ENCODE measurements around the gene JMJD4. TPM values are rescaled to one million over a fixed set of nuclear protein-coding genes. Genes with fewer than 3 reads are reported as not detected.
A peak's percentile ranks its signal among the peaks of the same experiment; 100 is the strongest.

Gene JMJD4
- total and polyA plus RNA-seq, 9 donors: 5.9 to 28.9 (median 26.2) TPM

DNA sequence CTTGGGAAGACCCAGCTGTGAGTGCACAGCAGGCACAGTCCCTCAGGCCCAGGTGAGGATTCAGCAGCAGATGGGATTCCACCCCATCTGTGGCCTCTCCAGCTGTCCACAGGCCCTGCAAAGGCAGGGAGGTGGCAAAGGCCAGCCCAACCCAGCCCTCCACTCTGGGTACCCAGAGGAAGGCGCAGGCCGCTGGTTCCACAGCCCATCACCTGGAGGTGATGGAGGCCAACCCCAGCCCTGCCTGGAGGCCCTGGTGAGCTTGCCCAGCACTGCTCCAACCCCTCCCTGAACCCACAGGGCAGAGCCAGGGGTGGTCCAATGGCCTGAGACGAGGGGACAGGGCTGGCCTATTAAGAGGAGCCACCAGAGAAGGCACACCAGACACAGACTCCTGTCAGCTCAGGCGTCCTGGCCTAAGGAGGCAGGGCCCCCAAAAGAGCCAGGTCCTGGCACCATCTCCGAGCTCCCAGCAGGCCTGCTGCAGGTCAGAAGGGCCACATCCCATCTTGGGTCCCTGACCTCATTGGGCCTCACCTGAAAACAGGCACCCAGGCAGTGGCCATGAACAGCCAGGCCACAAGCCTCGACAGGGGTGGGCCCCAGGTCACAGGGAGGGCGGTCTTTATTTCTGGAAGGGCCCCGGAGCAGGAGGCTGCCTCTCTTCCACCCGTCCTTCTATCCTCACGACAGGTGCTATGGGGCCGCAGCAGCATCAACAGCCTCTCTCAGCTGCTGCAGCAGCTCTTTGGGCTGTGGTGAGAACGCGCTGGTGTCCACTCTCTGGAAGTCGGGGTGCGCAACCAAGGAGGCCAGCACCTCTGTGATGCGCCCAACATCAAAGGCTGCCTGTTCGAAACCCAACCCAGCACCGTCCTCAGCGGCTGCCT lies 3.2 kb downstream of the JMJD4 start:
- TF ChIP-seq, protein P1, sequence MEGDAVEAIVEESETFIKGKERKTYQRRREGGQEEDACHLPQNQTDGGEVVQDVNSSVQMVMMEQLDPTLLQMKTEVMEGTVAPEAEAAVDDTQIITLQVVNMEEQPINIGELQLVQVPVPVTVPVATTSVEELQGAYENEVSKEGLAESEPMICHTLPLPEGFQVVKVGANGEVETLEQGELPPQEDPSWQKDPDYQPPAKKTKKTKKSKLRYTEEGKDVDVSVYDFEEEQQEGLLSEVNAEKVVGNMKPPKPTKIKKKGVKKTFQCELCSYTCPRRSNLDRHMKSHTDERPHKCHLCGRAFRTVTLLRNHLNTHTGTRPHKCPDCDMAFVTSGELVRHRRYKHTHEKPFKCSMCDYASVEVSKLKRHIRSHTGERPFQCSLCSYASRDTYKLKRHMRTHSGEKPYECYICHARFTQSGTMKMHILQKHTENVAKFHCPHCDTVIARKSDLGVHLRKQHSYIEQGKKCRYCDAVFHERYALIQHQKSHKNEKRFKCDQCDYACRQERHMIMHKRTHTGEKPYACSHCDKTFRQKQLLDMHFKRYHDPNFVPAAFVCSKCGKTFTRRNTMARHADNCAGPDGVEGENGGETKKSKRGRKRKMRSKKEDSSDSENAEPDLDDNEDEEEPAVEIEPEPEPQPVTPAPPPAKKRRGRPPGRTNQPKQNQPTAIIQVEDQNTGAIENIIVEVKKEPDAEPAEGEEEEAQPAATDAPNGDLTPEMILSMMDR (IDR thresholded peaks at IDR 0.05): no peak
- TF ChIP-seq EP300 (IDR thresholded peaks at IDR 0.05): no peak
- TF ChIP-seq POLR2A (IDR thresholded peaks at IDR 0.05): no peak
- no peaks in the 10 kb centered on the region for H3K36me3 ChIP-seq
- 88 to 92% (median 91%) methylated on average over 13 to 19 of the region's 19 CpGs for WGBS, 3 donors
- intact Hi-C loops (cut with DNase I): loop anchor here in 3 of 4 donors (5.0 to 10.0 kb wide), 2 partner anchors 213 to 215 kb away; partner anchors contain the start of gene WNT9A (in 3 of the 3)
- H3K27me3 ChIP-seq: no peaks in the 10 kb centered on the region
- peaks cover 32% of the 10 kb centered on the region for H3K4me1 ChIP-seq (ENCODE audit: insufficient read depth)
- no peaks in the 10 kb centered on the region for H3K9me3 ChIP-seq
- H3K4me3 ChIP-seq: no peak overlapping the region
- H3K27ac ChIP-seq: peak overlapping the region; percentile 38 to 90
- DNase-seq: peak in 1 of 5 donors; percentile 36

DNA sequence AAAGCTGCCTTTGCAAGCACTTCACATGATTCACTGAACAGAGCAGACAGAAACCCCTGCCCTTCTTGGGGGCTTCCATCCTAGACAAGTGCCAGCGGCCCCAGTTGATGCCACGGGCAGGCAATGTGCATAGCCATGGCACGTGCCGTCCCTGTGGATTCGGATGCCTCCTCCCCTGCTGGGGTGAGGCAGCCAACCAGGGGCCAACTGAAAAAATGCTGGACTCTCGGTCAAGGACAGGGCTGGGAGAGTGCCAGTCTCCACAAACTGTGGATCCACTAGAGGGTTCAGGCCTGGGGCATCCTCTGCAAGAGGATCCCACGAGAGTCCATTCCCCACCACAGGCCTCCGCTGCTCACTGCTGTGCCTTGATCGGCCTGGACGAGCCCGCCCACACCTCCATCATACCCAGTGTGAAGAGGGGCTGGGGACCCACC lies 3.8 kb downstream of the JMJD4 start:
- no peaks in the 10 kb centered on the region for H3K36me3 ChIP-seq
- H3K4me1 ChIP-seq (ENCODE audit: insufficient read depth): peaks cover 29% of the 10 kb centered on the region
- H3K9me3 ChIP-seq: no peaks in the 10 kb centered on the region
- H3K27ac ChIP-seq: peak overlapping the region; percentile 38 to 90
- H3K27me3 ChIP-seq: no peaks in the 10 kb centered on the region
- intact Hi-C loops (cut with DNase I): loop anchor here in 3 of 4 donors (5.0 to 10.0 kb wide), 2 partner anchors 214 to 216 kb away; partner anchors contain the start of gene WNT9A (in 3 of the 3)
- no peak overlapping the region for H3K4me3 ChIP-seq
- no peak for TF ChIP-seq POLR2A (IDR thresholded peaks at IDR 0.05)
- TF ChIP-seq EP300 (IDR thresholded peaks at IDR 0.05): no peak
- TF ChIP-seq, protein P1 (IDR thresholded peaks at IDR 0.05): no peak
- WGBS, 3 donors: 25 to 54% (median 37%) methylated on average over 11 of the region's 11 CpGs
- DNase-seq: peak; percentile 62 to 84 (median 75)

DNA sequence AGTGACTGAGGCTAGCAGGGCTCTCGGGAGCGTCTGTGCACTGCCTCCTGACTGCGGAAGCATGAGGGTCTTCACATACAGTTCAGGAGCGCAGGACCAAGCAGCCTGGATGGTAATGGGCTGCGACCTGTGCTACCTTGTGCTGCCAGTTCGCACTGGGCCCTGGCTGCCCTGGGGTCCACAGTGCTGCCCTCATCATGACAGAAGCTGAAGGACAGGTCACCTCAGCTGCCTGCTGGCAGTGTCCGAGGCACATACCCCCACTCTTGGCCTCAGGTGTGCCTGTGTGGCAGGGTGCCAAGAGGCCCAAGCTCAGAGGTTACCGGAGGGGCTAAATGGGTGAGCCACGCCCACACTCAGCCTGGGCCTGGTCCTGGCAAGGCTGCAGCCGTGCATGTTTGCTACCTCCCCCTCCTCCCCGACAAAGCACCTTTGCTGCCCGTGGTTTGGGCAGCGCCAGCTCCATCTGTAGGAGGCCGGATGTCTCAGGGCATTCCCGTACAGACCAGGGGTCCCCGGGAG lies 4.4 kb downstream of the JMJD4 start:
- peak in 4 of 5 donors; percentile 61 to 74 (median 64) for DNase-seq
- H3K4me1 ChIP-seq (ENCODE audit: insufficient read depth): peaks cover 26% of the 10 kb centered on the region
- H3K27ac ChIP-seq: peak overlapping the region; percentile 38 to 90

More for the DNA sequence above, 4.4 kb downstream of the JMJD4 start:
- no peaks in the 10 kb centered on the region for H3K36me3 ChIP-seq
- no peak overlapping the region for H3K4me3 ChIP-seq
- H3K27me3 ChIP-seq: no peaks in the 10 kb centered on the region
- WGBS, 3 donors: 47 to 63% (median 53%) methylated on average over 15 to 16 of the region's 16 CpGs
- intact Hi-C loops (cut with DNase I): loop anchor here in 3 of 4 donors (5.0 to 10.0 kb wide), 2 partner anchors 214 to 217 kb away; partner anchors contain the start of gene WNT9A (in 3 of the 3)
- no peak for TF ChIP-seq POLR2A (IDR thresholded peaks at IDR 0.05)
- TF ChIP-seq EP300 (IDR thresholded peaks at IDR 0.05): no peak
- TF ChIP-seq, protein P1 (IDR thresholded peaks at IDR 0.05): peak in 1 of 3 donors; percentile 4
- no peaks in the 10 kb centered on the region for H3K9me3 ChIP-seq
